ENCODE results near the gene NUDT21. TPM values are rescaled to one million over a fixed set of nuclear protein-coding genes. Genes with fewer than 3 reads are reported as not detected.
A peak's percentile ranks its signal among the peaks of the same experiment; 100 is the strongest.

NUDT21 gene
- total RNA-seq, 1 experiment from 2014 or later = 305 TPM

DNA sequence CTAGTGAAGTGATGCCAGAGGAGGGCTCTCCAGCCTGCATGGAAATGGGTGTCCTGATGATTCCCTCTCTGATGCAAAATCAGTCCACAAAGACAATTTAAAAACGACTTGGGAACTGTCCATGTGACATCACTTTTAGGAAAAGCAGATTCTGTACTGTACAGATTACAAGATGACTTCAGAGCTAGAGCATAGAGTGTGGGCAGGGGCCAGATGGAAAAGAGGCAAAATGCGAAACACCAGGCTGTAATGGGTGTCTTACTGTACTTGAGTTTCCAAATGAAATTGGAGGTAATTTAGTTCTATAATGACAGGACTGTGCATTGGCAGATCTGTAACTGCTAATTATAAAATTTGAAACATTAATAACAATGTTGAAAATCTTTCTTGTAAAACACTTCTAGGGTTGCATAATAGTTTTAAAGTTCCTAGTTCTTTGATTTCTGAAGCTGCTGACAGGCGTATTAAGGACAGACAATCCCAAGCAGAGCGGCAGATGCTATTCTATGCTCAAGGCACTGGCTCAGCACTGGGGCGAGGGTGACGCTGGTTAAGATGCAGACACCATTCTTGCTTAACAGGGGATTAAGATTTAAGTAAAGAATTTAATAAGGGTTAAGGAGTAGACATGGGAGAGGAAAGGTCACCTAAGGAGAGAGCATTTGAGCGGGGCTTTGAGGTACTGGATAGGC is 29.8 kb upstream of the NUDT21 start:
- no peak overlapping the region for H3K4me3 Mint-ChIP-seq (ENCODE audit: unreplicated experiment)
- no TSS peak for BruUV-seq (replicated peaks)
- H3K4me1 ChIP-seq = no peaks in the 10 kb centered on the region
- H3K27me3 ChIP-seq (replicated peaks; ENCODE audit: control insufficient read depth, insufficient read depth, low read length) = no peaks in the 10 kb centered on the region
- H3K27ac Mint-ChIP-seq (ENCODE audit: unreplicated experiment) = peak overlapping the region; percentile 65
- ChIA-PET CTCF (no interaction called here), POLR2A (interaction anchor here (1.1 kb wide), 1 partner anchor 30 kb away, joined by 4 read pairs; the partner anchor contains the start of genes NUDT21 and OGFOD1)
- H3K9me3 Mint-ChIP-seq (ENCODE audit: unreplicated experiment) = no peaks in the 10 kb centered on the region
- no peaks in the 10 kb centered on the region for H3K4me1 Mint-ChIP-seq (ENCODE audit: low read depth, unreplicated experiment)
- no peak for DNase-seq
- no peak overlapping the region for H3K4me3 ChIP-seq (ENCODE audit: low read depth, low read length)
- intact Hi-C loops (cut with micrococcal nuclease; ENCODE audit: unreplicated experiment) = no loop called here
- peaks cover 38% of the 10 kb centered on the region for H3K36me3 Mint-ChIP-seq (ENCODE audit: insufficient read depth, unreplicated experiment)
- no peaks in the 10 kb centered on the region for H3K9me3 ChIP-seq
- H3K27me3 Mint-ChIP-seq (ENCODE audit: insufficient read depth, unreplicated experiment) = no peaks in the 10 kb centered on the region
- TF ChIP-seq, protein P1, sequence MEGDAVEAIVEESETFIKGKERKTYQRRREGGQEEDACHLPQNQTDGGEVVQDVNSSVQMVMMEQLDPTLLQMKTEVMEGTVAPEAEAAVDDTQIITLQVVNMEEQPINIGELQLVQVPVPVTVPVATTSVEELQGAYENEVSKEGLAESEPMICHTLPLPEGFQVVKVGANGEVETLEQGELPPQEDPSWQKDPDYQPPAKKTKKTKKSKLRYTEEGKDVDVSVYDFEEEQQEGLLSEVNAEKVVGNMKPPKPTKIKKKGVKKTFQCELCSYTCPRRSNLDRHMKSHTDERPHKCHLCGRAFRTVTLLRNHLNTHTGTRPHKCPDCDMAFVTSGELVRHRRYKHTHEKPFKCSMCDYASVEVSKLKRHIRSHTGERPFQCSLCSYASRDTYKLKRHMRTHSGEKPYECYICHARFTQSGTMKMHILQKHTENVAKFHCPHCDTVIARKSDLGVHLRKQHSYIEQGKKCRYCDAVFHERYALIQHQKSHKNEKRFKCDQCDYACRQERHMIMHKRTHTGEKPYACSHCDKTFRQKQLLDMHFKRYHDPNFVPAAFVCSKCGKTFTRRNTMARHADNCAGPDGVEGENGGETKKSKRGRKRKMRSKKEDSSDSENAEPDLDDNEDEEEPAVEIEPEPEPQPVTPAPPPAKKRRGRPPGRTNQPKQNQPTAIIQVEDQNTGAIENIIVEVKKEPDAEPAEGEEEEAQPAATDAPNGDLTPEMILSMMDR (IDR thresholded peaks at IDR 0.05; ENCODE audit: insufficient read depth in 1 of 2, low read depth in 1 of 2, low read length in 1 of 2, severe bottlenecking in 1 of 2, unreplicated experiment in 1 of 2) = no peak
- no peaks in the 10 kb centered on the region; the same call in 1 of the 2 replicates for H3K36me3 ChIP-seq (ENCODE audit: control insufficient read depth, insufficient read depth, low read length)

DNA sequence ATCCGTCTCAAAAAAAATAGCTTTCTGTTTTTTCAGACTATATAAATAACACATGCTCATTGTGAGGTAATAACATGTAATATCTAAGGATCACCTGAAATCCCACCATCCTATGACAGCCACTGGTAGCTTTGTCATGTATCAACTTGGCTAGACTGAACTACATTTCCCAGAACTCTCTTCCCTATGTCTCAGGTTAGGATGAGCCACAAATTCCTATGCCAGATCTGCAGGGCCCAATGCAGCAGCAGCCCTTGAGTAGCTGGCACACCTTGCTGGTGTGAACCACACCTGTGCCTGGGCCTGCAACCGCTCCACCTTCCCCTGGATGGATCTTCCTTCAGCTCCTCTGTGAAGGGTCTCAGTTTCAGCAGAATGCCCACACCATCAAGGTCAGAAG is 28.3 kb upstream of the NUDT21 start:
- H3K36me3 ChIP-seq (ENCODE audit: control insufficient read depth, insufficient read depth, low read length) = no peaks in the 10 kb centered on the region; the same call in 1 of the 2 replicates
- Mint-ChIP-seq H3K27ac (ENCODE audit: unreplicated experiment) (no peak overlapping the region), H3K4me3 (ENCODE audit: unreplicated experiment) (no peak overlapping the region), H3K27me3 (ENCODE audit: insufficient read depth, unreplicated experiment) (no peaks in the 10 kb centered on the region), H3K4me1 (ENCODE audit: low read depth, unreplicated experiment) (no peaks in the 10 kb centered on the region), H3K9me3 (ENCODE audit: unreplicated experiment) (no peaks in the 10 kb centered on the region), H3K36me3 (ENCODE audit: insufficient read depth, unreplicated experiment) (peaks cover 52% of the 10 kb centered on the region)
- no peak overlapping the region for H3K4me3 ChIP-seq (ENCODE audit: low read depth, low read length)
- TF ChIP-seq, protein P1 (IDR thresholded peaks at IDR 0.05; ENCODE audit: insufficient read depth in 1 of 2, low read depth in 1 of 2, low read length in 1 of 2, severe bottlenecking in 1 of 2, unreplicated experiment in 1 of 2) = no peak
- H3K27me3 ChIP-seq (replicated peaks; ENCODE audit: control insufficient read depth, insufficient read depth, low read length) = no peaks in the 10 kb centered on the region
- CTCF ChIA-PET = no interaction called here
- intact Hi-C loops (cut with micrococcal nuclease; ENCODE audit: unreplicated experiment) = no loop called here
- no peak for DNase-seq
- POLR2A ChIA-PET = no interaction called here
- H3K9me3 ChIP-seq = no peaks in the 10 kb centered on the region
- no peaks in the 10 kb centered on the region for H3K4me1 ChIP-seq
- no TSS peak for BruUV-seq (replicated peaks)

DNA sequence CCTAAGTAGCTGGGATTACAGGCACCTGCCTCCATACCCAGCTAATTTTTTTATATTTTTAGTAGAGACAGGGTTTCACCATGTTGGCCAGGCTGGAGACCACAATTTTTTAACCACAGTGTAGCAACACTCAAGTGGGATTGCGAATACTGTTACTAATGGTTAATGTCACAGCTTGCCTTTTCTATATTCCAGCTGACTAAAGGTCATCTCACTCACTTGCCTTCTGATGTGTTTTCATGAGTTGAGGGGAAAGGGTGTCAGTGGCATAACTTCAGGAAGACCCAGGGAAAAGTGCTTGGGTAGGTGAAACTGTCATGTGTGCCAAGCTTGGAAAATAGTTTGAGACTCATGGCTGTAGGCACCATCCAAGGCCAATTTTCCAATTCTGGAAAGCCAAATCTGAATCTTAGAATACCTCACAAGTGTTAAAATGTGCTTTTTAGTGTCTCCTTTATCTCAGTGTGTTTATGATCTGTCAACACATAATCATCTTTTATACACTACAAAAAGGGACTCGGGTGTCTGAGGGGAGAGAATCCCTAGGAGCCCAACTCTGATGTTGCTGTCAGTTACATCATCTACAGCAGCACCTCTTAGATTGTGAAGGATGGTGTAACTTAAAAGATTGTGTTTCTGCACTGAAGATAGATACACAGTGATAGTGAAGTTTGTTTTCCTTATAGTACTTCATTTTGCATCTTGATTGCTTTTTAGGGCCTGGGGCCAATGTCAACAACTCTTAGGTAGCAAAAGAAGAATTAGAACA is 27.3 kb upstream of the NUDT21 start:
- no peaks in the 10 kb centered on the region for H3K9me3 ChIP-seq
- peak overlapping the region; percentile 50 for H3K27ac Mint-ChIP-seq (ENCODE audit: unreplicated experiment)
- TF ChIP-seq, protein P1 (IDR thresholded peaks at IDR 0.05; ENCODE audit: insufficient read depth in 1 of 2, low read depth in 1 of 2, low read length in 1 of 2, severe bottlenecking in 1 of 2, unreplicated experiment in 1 of 2) = no peak
- ChIA-PET CTCF (no interaction called here), POLR2A (no interaction called here)
- no peaks in the 10 kb centered on the region for H3K4me1 ChIP-seq
- H3K36me3 ChIP-seq (ENCODE audit: control insufficient read depth, insufficient read depth, low read length) = no peaks in the 10 kb centered on the region; the same call in 1 of the 2 replicates
- H3K4me3 Mint-ChIP-seq (ENCODE audit: unreplicated experiment) = no peak overlapping the region
- H3K27me3 ChIP-seq (replicated peaks; ENCODE audit: control insufficient read depth, insufficient read depth, low read length) = no peaks in the 10 kb centered on the region
- no peaks in the 10 kb centered on the region for H3K27me3 Mint-ChIP-seq (ENCODE audit: insufficient read depth, unreplicated experiment)
- H3K36me3 Mint-ChIP-seq (ENCODE audit: insufficient read depth, unreplicated experiment) = peaks cover 62% of the 10 kb centered on the region
- no peaks in the 10 kb centered on the region for H3K9me3 Mint-ChIP-seq (ENCODE audit: unreplicated experiment)
- H3K4me1 Mint-ChIP-seq (ENCODE audit: low read depth, unreplicated experiment) = no peaks in the 10 kb centered on the region
- peak in 1 of 2 experiments; percentile 27 for DNase-seq
- BruUV-seq (replicated peaks) = no TSS peak
- H3K4me3 ChIP-seq (ENCODE audit: low read depth, low read length) = no peak overlapping the region
- intact Hi-C loops (cut with micrococcal nuclease; ENCODE audit: unreplicated experiment) = no loop called here
